Panc1 (cell line): ENCODE results near the gene OFD1.

Source experiments
- CTCF ChIP-seq: fragments of 450-650 bp; IDR thresholded peaks from 2 replicates; pipeline ENCODE4 v1.5.1; 2017; ENCODE audit warnings: mild to moderate bottlenecking
- REST ChIP-seq, 2 experiments: IDR thresholded peaks; 2 replicates each; pipeline ENCODE4 v1.6.1; 2011 to 2012; ENCODE audit warnings: low read depth in 2 of 2, control low read depth in 1 of 2, low read length in 1 of 2, mild to moderate bottlenecking in 1 of 2, moderate library complexity in 1 of 2; ENCODE audit not compliant: insufficient read depth in 1 of 2
- TCF7L2 ChIP-seq: IDR thresholded peaks from 2 replicates; pipeline ENCODE4 v1.6.1; 2011; ENCODE audit warnings: mild to moderate bottlenecking, low read depth, low read length, inconsistent platforms

GRCh38 chrX:13755254-13755653 lies 20.7 kb downstream of the OFD1 start:
- no peak for TF ChIP-seq REST (IDR thresholded peaks at IDR 0.05; ENCODE audit: insufficient read depth in 1 of 2, low read depth in 2 of 2, low read length in 1 of 2)
- no peak for TF ChIP-seq TCF7L2
- no peak for TF ChIP-seq CTCF
